Neural crest cell (in vitro differentiated cells): ENCODE data around the gene COQ3. TPM values are rescaled to one million over a fixed set of nuclear protein-coding genes. Genes with fewer than 3 reads are reported as not detected.

ENCODE experiments used
- DNase-seq: peaks from one replicate; pipeline ENCODE4 v3.0.0; 2021; ENCODE audit warnings: low read depth, mixed read lengths, low spot score
- H3K27ac Mint-ChIP-seq: one replicate; pipeline ENCODE4 v1.8.0; 2021; ENCODE audit warnings: mild to moderate bottlenecking, mixed read lengths; ENCODE audit not compliant: unreplicated experiment
- H3K27me3 Mint-ChIP-seq: 2 replicates; pipeline ENCODE4 v1.8.0; 2021; ENCODE audit warnings: low read depth, mild to moderate bottlenecking, mixed read lengths
- H3K36me3 Mint-ChIP-seq: 2 replicates; pipeline ENCODE4 v1.8.0; 2021; ENCODE audit warnings: low read depth, mild to moderate bottlenecking, mixed read lengths
- H3K4me1 Mint-ChIP-seq: 2 replicates; pipeline ENCODE4 v1.8.0; 2021; ENCODE audit warnings: mixed read lengths
- H3K4me3 Mint-ChIP-seq: one replicate; pipeline ENCODE4 v1.8.0; 2021; ENCODE audit warnings: mild to moderate bottlenecking, mixed read lengths
- H3K9me3 Mint-ChIP-seq: 2 replicates; pipeline ENCODE4 v1.8.0; 2021; ENCODE audit warnings: mixed read lengths
- CTCF ChIP-seq: fragments of 200-600 bp; sonication (generic); conservative IDR thresholded peaks from 2 replicates; pipeline ENCODE4 v1.5.0; 2021; ENCODE audit warnings: antibody characterized with exemption, mild to moderate bottlenecking
- long read RNA-seq: library from polyadenylated mRNA; unstranded; transcript quantifications from one replicate; pipeline ENCODE4 v2.0.0, GENCODE V29; 2020
- total RNA-seq: library from RNA; stranded (reverse); gene quantifications from 2 replicates; pipeline ENCODE4 v1.2.1, GENCODE V29; 2021

Gene COQ3
- total RNA-seq, result 10.9 and 13.5 TPM in 2 replicates
- long read RNA-seq, transcript COQ3-201 (7 exons, 1,335 nt), result major isoform, 28 of 35 reads
- long read RNA-seq, partial matches to known transcripts, result 2 of 35 reads
- long read RNA-seq, other reads (novel, unspliced or antisense), result 5 of 35 reads

GRCh38 chr6:99393698-99394531 is at the start of gene COQ3:
TSS of gene COQ3 (minus strand) at chr6:99394195. CDS start at chr6:99394179, 16 bp downstream.
- TF ChIP-seq CTCF, result no peak
- Mint-ChIP-seq H3K27ac (peak within 1 kb of the TSS; percentile 95), H3K36me3 (no peaks in the 10 kb centered on the region), H3K4me1 (peaks cover 17% of the 10 kb centered on the region), H3K27me3 (no peaks in the 10 kb centered on the region), H3K9me3 (no peaks in the 10 kb centered on the region), H3K4me3 (peak within 1 kb of the TSS; percentile 97)
- peak; percentile 89 for DNase-seq

- H3K4me1 Mint-ChIP-seq, result peaks cover 10% of the 10 kb centered on the region
- DNase-seq, result no peak
- no peak overlapping the region for H3K27ac Mint-ChIP-seq
- peak overlapping the region; percentile 27 for H3K4me3 Mint-ChIP-seq
- no peaks in the 10 kb centered on the region for H3K36me3 Mint-ChIP-seq
- no peaks in the 10 kb centered on the region for H3K9me3 Mint-ChIP-seq
- no peaks in the 10 kb centered on the region for H3K27me3 Mint-ChIP-seq
- TF ChIP-seq CTCF, result peak; percentile 75
Measured at GRCh38 chr6:99434702-99435530, 40.9 kb upstream of the COQ3 start.

GRCh38 chr6:99432877-99433276 is 38.9 kb upstream of the COQ3 start:
- H3K36me3 Mint-ChIP-seq, result no peaks in the 10 kb centered on the region
- H3K27me3 Mint-ChIP-seq, result no peaks in the 10 kb centered on the region
- H3K27ac Mint-ChIP-seq, result no peak overlapping the region
- H3K9me3 Mint-ChIP-seq, result no peaks in the 10 kb centered on the region
- H3K4me1 Mint-ChIP-seq, result peaks cover 10% of the 10 kb centered on the region
- no peak overlapping the region for H3K4me3 Mint-ChIP-seq
- no peak for DNase-seq
- no peak for TF ChIP-seq CTCF

- H3K9me3 Mint-ChIP-seq, result no peaks in the 10 kb centered on the region
- no peaks in the 10 kb centered on the region for H3K27me3 Mint-ChIP-seq
- DNase-seq, result no peak
- no peak overlapping the region for H3K27ac Mint-ChIP-seq
- no peaks in the 10 kb centered on the region for H3K36me3 Mint-ChIP-seq
- no peak overlapping the region for H3K4me3 Mint-ChIP-seq
- no peak for TF ChIP-seq CTCF
- peaks cover 17% of the 10 kb centered on the region for H3K4me1 Mint-ChIP-seq
Measured at GRCh38 chr6:99431901-99432300, 37.9 kb upstream of the COQ3 start.

- no peak for DNase-seq
- Mint-ChIP-seq H3K27ac (no peak overlapping the region), H3K27me3 (no peaks in the 10 kb centered on the region), H3K4me1 (peaks cover 40% of the 10 kb centered on the region), H3K36me3 (peaks cover 3% of the 10 kb centered on the region), H3K4me3 (no peak overlapping the region), H3K9me3 (no peaks in the 10 kb centered on the region)
- TF ChIP-seq CTCF, result no peak
Measured at GRCh38 chr6:99427988-99428387, 34.0 kb upstream of the COQ3 start.
